T follicular helper cell (primary cell): ENCODE data around the gene USP47.

Source experiments
- DNase-seq: peaks from one replicate; pipeline ENCODE4 v3.0.0-alpha.2; 2020; ENCODE audit warnings: low read depth

USP47 gene

GRCh38 chr11:11866203-11866602 is 24.4 kb downstream of the USP47 start:
- DNase-seq = no peak

- DNase-seq = no peak
Measured at GRCh38 chr11:11867720-11868119, 25.9 kb downstream of the USP47 start.

GRCh38 chr11:11871991-11872401 is 30.2 kb downstream of the USP47 start:
- DNase-seq = no peak

- DNase-seq = no peak
Measured at GRCh38 chr11:11876458-11876857, 34.7 kb downstream of the USP47 start.

GRCh38 chr11:11880179-11880578 is 38.4 kb downstream of the USP47 start:
- no peak for DNase-seq

GRCh38 chr11:11882539-11882938 is 40.8 kb downstream of the USP47 start:
- no peak for DNase-seq

- no peak for DNase-seq
Measured at GRCh38 chr11:11884351-11884750, 42.6 kb downstream of the USP47 start.

GRCh38 chr11:11884774-11885481 is 43.2 kb downstream of the USP47 start:
- DNase-seq = no peak

GRCh38 chr11:11894486-11894885 is 52.7 kb downstream of the USP47 start:
- DNase-seq = no peak

GRCh38 chr11:11895672-11896071 is 53.9 kb downstream of the USP47 start:
- DNase-seq = no peak

- DNase-seq = no peak
Measured at GRCh38 chr11:11898648-11899047, 56.9 kb downstream of the USP47 start.

GRCh38 chr11:11899401-11899800 is 57.6 kb downstream of the USP47 start:
- no peak for DNase-seq

GRCh38 chr11:11901929-11902328 is 60.2 kb downstream of the USP47 start:
- no peak for DNase-seq

- DNase-seq = no peak
Measured at GRCh38 chr11:11909727-11910126, 68.0 kb downstream of the USP47 start.

- no peak for DNase-seq
Measured at GRCh38 chr11:11910541-11910940, 68.8 kb downstream of the USP47 start.

- DNase-seq = no peak
Measured at GRCh38 chr11:11913395-11913794, 71.6 kb downstream of the USP47 start.

GRCh38 chr11:11915625-11916024 is 73.9 kb downstream of the USP47 start:
- no peak for DNase-seq

GRCh38 chr11:11916981-11917399 is 75.2 kb downstream of the USP47 start:
- DNase-seq = no peak

- no peak for DNase-seq
Measured at GRCh38 chr11:11923828-11924227, 82.1 kb downstream of the USP47 start.

GRCh38 chr11:11929920-11930319 is 88.1 kb downstream of the USP47 start:
- no peak for DNase-seq

GRCh38 chr11:11931461-11932055 is 89.8 kb downstream of the USP47 start:
- no peak for DNase-seq

GRCh38 chr11:11935536-11935935 is 93.8 kb downstream of the USP47 start:
- DNase-seq = no peak

- no peak for DNase-seq
Measured at GRCh38 chr11:11937433-11937832, 95.7 kb downstream of the USP47 start.

- no peak for DNase-seq
Measured at GRCh38 chr11:11937957-11938356, 96.2 kb downstream of the USP47 start.
